ENCODE results near the gene BAD.

BAD gene

DNA sequence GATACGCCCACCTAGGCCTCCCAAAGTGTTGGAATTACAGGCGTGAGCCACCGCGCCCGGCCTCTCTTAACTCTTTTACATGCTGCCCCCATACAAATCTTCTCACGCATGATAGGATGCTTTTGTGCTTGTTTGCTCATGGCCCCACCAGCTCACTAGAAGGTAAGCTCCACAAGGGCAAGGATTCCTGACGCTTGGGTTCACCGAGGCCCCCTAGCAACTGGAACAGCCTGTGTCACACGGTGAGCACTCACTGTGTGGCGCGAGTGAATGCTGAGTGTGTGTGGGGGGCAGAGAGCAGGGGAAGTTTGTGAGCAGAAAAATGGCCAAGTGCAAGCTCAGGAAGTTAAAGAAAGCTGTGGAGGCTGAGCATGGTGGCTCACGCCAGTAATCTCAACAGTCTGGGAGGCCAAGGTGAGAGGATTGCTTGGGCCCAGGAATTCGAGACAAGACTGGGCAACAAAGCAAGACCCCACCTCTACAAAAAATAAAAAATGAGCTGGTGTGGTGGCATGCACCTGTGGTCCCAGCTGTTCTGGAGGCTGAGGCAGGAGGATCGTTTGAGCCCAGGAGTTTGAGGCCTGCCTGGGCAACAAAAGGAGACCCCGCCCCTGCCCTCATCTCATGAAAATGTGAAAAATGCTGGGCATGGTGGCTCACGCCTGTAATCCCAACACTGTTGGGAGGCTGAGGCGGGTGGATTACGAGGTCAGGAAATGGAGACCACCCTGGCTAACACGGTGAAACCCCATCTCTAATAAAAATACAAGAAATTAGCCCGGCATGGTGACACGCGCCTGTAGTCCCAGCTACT is 2.3 kb downstream of the BAD start:
- no peak for FAIRE-seq
- no peak for DNase-seq (ENCODE audit: low spot score)

DNA sequence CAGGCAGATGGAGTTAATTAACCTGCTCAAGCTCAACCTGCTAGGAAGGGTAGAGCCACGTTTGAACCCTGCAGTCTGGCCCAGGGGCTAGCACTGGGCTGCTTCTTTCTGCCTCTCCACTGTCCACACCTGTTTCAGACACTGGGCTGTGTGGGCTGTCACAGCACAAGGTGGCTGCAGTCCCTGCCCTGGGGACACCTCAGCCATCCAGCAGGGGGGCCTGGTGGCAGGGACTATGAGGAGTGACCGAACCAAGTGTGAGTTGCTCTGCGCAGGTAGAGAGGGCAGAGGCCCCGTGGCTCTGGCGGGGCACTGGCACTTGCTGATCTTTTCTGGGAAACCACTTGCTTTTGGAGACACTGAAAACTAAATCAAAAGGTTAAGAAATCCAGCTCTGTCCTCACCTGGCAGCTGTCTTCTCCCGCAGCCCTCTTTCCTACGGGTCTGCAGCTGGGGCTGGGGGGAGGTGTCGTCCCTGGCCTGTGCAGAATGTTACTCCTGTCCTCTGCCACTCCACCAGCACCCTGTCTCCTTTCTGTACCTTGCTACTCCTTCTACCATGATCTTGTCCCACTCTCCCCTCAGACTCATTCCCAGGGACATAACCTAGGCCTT is 5.8 kb downstream of the BAD start:
- no peak for FAIRE-seq
- DNase-seq (ENCODE audit: low spot score): no peak

DNA sequence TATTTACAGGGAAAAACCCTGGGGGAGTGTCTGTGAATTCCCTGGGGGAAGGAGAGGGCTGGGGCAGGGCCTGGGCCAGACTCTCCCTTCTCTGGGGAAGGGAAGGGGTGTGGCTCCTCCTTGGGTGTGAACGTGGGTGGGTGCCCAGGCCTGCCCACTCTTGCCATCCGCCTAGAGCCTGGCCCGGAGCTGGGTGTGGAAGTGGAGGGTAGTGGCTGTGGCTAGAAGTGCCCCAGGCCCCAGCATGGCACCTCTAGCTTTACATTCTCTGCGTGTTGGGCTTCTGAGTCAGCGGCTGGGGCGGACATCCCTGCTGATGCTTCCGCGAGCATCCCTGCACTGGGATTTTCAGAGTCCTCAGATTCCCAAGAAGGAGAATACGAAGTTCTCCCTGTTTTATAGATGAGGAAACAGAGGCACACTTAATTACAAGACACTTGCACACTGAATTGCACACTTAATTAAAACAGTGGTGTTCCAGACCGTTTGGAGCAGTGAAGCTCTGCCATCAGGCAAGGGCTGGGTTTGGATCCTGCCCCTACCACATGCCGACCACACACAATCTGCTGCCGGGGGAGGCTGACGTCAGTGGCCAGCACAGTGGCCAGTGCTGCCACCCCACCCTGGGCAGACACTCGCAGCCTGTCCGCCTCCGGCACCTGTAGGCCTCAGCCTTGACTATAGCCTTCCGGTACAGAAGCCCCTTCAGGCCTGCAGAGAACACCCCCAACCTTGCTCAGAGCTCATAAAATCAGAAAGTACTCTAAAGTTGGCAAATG is 7.6 kb downstream of the BAD start:
- FAIRE-seq (no peak), DNase-seq (ENCODE audit: low spot score) (peak; percentile 64)

DNA sequence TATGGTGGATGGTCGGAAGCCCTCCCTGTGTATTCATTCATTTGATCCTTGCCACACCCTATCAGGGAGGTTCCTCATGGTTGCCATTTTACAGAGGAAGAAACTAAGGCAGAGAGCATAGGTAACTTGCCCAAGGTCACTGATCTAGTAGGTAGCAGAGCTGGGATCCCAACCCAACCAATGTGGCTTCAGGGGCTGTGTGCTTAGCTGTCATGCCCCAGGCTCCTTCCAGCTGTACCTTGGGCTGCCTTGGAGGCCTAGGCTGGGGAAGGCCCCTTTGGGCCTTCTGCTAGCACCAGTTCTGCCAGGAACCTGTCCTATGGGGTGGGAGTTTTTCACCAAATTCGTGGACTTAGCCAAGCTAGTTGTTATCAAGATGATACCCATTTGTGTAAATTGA is 8.6 kb downstream of the BAD start:
- FAIRE-seq: no peak
- no peak for DNase-seq (ENCODE audit: low spot score)

DNA sequence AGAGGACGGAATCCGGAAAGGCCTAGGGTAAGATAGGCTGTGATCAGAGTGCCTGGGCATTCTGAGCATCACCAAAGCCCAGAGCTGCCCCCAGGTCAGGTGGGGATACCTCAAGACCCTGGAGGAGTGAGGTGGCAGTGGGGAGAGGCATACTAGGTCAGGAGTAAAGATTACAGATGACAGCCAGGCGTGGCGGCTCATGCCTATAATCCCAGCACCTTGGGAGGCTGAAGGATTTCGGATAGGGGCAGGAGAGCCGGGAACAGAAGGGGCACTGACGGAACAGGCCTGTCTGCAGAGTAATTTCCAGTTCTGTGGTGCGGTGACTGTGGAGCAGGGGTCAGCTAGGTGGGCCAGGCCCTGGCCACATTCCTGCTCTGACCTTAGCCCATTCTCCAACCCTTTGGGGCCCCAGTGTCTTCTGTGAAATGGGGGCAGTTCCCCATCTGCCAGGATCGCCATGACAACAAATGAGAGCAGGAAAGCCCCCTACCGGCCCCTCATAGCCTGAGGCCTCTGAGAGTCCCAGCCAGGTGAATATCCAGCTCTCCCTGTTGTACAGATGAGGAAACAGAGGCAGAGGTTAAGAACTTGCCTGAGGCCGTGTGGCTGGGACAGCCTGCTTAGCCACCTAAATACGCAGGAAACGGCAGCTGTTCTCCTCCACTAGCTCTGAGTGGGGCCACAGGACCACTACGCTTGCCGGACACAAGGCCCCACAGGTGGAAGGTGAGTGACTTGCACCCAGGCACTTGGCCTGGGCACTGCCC is 9.2 kb downstream of the BAD start:
- FAIRE-seq: no peak

DNA sequence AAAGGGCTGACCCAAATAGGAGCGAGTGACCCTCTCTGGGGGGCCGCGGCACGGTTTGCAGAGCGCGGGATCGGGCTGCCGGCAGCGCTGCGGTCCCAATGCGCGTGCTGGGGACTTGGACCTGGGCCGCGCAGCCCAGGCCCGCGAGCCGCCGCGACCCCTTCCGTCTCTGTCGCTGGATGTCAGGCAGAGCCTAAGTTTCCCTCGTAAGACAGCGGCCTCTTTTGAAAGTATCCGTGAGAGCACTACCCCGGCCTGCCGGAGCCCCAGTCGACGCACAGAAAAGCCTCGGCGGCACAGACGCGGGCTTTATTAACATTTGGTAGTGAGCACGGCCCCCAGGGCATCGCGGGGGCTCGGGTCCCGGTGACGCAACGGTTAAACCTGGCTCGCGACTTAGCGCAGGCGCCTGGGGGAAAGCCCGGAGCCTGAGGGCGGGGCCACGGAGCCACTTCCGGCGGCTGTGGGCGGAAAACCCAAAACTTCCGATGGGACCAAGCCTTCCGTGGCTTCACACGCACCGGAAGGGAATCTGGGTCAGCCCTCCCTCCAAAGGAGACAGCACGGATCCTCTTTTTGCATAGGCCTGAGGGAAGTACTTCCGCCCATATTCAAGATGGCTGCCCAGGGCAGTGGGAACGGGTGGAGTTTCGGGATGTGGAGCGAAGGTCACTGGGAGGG is 14.8 kb downstream of the BAD start:
- DNase-seq (ENCODE audit: low spot score) (peak; percentile 92), FAIRE-seq (no peak)

More for the DNA sequence above, 9.2 kb downstream of the BAD start:
- DNase-seq (ENCODE audit: low spot score): no peak

DNA sequence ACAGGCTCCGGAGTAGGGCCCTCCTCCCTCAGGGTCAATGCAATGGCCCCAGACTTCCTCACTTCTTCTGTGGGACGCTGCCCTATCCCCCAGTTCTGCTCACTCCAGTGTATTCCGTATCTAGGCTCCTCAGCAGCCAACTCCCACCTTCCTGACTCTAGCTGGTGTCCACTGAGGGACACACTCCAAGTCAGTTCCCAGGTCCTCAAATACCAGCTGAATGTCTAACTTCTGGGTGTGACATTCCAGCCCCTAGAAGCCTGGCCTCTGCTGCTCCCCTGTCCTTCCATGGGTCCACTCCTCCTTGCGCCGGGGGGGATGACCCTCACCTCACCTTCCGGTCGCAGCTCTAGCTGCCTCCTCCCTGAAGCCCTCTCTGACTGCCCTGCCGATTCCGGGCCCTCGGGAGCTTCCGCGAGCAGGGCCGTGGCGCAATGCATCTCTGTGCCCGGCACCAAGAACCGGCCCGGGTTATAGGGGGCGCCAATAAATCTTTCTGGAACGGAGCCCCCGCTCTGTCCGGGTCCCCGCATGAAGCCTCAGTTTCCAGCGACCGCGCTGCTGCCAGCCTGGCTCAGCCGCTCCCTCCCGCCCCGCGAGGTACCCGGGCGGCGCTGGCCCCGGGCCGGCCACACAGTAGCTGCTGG is 15.4 kb downstream of the BAD start:
- DNase-seq (ENCODE audit: low spot score) (peak; percentile 45), FAIRE-seq (no peak)

DNA sequence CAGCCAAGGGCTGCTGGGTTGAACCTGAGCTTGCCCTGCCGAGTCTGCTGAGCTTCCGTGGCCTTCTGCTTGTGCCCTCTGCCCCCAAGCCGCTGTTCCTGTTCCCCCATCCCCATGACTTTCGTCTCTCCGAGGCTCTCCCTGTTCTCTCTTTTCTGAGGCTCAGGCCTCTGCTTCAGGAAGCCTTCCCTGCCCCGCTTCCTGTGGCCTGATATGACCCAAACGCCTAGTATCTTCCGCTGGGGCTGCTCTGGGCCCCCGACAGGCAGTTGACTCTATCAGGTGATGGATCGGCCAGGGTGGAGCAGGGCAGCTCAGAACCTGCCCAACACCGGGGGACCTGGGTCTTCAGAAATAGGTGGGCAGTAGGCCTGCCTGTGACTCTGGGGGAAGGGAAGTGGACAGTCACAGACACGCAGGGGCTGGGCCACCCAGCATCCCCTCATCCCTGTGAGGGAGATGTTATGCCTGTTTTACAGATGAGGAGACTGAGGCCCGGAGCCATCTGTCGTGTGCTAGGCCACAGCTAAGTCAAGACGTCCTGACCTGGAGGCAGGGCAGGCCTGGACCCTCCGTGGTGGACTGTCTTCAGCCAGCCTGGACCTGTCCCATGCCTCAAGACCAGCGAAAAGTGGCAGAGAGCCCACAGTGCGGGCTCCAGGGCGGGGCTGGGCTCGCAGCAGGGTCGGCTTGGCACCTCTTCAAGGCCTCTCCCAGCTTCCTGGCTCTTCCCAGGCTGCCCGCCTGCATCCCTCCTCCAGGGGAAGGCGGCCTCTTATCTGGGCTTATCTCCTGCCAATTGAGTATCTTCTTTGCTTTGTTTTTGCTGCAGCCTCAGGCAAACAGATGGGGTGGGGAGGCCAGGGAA is 16.2 kb downstream of the BAD start:
- DNase-seq (ENCODE audit: low spot score) (no peak), FAIRE-seq (no peak)

DNA sequence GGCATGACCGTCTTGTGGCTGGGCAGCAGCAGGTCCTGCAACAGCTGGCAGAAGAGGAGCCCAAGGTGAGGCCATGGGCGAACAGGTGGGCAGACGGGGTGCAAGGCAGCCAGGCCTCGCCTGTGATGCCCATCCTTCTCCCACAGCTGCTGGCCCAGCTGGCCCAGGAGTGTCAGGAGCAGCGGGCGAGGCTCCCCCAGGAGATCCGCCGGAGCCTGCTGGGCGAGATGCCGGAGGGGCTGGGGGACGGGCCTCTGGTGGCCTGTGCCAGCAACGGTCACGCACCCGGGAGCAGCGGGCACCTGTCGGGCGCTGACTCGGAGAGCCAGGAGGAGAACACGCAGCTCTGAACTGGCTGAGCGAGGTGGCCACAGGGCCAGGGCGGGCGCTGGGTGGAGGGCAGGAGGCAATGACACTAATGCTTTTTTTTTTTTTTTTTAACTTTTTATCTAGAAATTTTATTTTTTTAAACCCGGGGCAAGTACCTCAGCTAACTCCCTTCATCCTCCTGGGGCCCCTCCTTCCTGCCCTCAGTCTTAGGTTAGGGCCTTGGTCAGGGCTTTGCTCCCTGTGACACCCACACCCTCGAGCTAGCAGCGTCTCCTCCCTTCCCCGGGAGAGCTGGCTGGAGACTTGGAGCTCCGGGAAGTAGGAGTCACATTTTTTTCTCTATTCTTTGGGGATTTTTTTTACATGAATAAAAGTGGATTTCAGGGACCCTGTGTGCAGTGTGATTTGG is 17.1 kb downstream of the BAD start:
- no peak for DNase-seq (ENCODE audit: low spot score)
- no peak for FAIRE-seq

DNA sequence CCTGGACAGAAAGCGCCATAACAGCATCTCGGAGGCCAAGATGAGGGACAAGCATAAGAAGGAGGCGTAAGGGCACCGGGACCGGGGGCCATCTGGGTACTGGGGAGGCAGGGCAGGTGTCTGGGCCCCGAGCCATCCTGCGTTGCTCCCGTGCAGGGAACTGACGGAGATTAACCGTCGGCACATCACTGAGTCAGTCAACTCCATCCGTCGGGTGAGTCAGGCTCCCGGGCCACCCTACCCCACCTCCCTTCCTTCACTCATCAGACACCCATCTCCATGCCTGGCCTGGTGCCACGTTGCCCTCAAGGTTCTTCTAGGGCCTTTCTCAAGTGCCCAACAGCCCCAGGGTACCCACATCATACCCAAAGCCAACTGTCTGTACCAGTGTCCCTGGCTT is 18.1 kb downstream of the BAD start:
- DNase-seq (ENCODE audit: low spot score) (no peak), FAIRE-seq (no peak)

DNA sequence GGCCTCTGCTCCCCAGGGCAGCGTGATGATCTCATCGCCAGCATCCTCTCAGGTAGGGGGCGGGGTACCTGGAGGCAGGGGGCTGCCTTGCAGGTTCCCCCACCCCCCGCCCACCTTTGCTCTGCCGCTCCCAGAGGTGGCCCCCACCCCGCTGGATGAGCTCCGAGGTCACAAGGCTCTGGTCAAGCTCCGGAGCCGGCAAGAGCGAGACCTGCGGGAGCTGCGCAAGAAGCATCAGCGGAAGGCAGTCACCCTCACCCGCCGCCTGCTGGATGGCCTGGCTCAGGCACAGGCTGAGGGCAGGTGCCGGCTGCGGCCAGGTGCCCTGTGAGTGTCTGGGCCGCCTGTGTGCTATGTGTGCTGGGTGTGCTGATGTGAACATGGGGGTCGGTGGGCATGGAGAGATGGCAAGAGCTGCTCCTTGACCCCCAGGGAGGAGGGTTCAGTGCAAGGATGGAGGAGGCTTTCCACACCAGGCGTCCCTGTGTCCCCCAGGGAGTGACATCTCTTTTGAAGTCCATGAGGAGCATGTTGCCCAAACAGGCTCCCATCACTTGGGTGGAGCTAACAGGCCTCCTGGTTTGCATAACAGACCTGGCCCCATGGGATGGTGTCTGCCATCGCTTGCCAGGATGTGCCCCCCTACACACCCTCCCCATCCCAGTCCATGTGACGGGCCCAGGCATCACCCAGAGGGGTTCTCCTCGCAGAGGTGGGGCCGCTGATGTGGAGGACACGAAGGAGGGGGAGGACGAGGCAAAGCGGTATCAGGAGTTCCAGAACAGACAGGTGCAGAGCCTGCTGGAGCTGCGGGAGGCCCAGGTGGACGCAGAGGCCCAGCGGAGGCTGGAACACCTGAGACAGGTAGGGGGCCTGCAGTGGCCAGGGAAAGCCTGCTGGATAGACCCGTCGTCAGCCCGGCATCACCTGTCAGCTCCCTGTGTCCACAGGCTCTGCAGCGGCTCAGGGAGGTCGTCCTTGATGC is 19.0 kb downstream of the BAD start:
- FAIRE-seq (no peak), DNase-seq (ENCODE audit: low spot score) (no peak)

DNA sequence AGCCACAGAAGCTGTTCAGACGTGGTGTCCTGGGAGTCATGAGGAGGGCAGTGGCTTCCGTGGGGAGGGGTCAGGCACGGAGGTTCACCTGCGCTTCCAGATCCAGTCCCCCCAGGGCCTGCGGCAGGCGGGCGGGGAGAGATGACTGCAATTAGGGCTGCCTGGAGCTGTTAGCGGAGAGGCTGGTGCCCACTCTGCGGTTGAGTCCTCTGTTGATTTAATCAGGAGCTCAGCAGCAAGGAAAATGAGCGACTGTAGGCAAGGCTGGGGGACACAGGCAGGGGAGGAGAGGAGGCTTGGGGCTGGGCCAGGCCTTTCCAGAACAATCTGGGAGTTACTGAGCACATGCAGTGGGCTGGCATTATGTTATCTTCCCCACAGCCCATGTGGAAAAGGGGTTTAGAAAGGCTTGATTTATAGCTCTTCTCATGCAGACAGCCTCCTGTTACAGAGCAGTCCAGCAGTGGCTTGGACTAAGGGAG is 20.1 kb downstream of the BAD start:
- FAIRE-seq (no peak), DNase-seq (ENCODE audit: low spot score) (no peak)

DNA sequence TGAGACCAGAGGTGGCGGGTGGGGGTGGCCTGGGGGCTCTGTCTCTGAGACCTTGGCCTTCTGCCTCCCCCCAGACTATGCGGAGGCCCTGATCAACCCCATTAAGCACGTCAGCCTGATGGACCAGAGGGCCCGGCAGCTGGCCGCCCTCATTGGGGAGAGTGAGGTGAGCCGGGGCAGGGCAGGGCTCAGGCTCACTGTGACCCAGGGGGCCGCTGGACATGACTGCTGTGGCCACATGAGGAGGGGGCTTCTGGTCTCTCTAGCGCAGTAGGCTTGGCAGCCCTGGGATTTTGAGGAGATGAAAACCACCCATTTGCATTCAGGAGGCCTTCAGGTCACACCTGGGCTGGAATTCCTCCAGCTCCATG is 20.5 kb downstream of the BAD start:
- FAIRE-seq: no peak
- no peak for DNase-seq (ENCODE audit: low spot score)

DNA sequence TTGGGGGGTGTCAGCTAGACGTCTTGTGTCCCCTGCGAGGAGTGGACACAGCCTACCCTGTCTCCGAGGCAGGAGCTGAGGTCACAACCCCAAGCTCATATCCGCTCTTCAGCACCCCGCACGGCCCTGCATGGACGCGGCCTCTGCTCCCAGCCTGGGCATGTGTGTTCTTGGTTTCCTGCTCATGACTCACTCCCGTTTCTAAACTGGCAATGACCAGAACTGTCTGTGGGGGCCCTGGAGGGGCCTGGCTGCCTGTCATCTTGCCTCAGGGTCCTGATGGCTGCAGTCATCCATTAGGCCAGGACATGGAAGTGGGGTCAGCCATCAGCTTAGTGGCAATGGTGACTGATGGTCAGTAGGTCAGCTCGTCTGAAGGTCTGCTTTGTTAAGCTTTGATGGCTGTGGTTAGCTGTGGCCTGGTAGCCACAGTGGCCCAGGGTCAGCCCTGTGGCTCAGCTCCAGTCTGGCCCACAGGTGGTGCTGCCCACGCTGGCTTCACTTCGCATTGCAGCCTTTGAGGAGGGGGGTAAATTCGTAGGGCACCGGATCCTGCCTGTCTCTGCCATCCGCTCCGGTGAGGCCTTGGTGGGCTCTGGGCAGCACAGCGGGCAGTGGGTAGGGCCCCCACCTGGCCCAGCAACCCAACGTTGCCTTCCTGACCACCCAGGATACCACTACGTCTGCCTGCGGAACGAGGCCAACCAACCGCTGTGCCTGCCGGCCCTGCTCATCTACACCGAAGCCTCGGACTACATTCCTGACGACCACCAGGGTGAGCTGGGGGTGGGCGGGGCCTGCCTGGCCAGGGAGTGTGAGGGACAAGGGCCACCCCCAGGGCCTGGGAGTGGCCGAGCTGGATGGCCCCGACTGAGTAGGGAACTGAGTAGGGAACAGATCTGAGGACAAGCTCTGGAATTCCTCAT is 21.2 kb downstream of the BAD start:
- no peak for FAIRE-seq

DNA sequence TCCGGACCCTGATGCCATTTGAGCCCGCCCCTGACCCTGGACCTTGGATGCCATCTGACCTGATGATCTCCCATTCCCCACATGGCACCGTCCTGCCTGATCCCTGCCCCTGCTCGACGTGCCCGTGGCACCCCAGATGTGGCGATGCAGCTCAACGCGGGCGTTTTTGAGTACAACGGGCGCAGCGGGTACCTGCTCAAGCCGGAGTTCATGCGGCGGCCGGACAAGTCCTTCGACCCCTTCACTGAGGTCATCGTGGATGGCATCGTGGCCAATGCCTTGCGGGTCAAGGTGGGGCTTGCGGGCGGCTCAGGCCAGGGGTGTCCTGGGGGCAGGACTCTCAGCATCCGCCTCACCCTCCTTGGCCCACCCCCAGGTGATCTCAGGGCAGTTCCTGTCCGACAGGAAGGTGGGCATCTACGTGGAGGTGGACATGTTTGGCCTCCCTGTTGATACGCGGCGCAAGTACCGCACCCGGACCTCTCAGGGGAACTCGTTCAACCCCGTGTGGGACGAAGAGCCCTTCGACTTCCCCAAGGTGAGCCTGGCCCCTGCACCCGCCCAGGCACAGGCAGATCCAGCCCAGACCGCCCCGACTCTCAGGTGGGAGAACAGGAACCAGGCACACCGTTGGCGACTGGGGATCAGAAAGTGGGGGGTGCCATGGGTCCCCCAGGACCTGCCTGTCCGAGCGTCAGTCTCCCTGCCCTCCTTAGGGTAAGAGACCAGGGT is 22.0 kb downstream of the BAD start:
- FAIRE-seq: no peak

More for the DNA sequence above, 21.2 kb downstream of the BAD start:
- no peak for DNase-seq (ENCODE audit: low spot score)

More for the DNA sequence above, 22.0 kb downstream of the BAD start:
- no peak for DNase-seq (ENCODE audit: low spot score)
